Breast epithelium (tissue), 3 donors: Measurements from ENCODE around the gene SMARCAD1.

Source experiments
- POLR2AphosphoS5 ChIP-seq, 3 donors: sonication (generic); formaldehyde crosslinking; IDR thresholded peaks; one replicate each; pipeline ENCODE4 v1.6.1; 2017; ENCODE audit warnings: antibody characterized with exemption in 3 of 3
- TF ChIP-seq, protein P1 (sequence below), 3 donors: fragments of 450-650 bp; IDR thresholded peaks; one replicate each; pipeline ENCODE4 v1.5.1; 2016 to 2017; ENCODE audit warnings: antibody characterized with exemption in 3 of 3, mild to moderate bottlenecking in 3 of 3, moderate library complexity in 3 of 3

DNA sequence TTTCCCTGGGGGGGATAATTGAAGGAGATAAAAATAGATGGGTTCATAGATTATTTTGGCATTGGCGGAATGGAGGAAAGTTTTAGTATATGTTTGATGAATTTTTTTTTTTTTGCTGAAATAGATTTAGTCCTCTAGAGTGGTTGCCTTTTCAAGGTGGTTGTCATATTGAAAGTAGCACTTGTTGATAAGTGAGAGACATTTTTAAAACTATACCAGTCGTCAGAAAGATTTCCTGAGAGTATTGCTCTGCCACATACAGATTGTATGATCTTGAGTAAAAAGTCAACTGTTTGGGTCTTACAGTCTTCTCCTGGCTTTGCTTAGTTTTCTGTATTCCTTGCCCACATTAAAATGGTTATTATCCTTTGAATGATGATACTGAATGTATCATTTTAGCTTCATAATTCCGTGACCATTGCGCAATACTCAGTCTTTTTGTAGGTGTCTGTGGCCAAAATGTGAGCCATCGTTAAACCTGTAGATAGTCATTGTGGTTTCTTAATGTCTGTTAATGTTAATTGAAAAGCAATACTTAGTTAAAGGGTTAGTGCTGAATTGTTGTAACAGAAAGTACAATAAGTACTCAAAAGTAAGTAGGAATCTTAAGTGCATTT lies 7.1 kb downstream of the SMARCAD1 start:
- no peak for TF ChIP-seq POLR2AphosphoS5 (IDR thresholded peaks at IDR 0.05)
- TF ChIP-seq, protein P1, sequence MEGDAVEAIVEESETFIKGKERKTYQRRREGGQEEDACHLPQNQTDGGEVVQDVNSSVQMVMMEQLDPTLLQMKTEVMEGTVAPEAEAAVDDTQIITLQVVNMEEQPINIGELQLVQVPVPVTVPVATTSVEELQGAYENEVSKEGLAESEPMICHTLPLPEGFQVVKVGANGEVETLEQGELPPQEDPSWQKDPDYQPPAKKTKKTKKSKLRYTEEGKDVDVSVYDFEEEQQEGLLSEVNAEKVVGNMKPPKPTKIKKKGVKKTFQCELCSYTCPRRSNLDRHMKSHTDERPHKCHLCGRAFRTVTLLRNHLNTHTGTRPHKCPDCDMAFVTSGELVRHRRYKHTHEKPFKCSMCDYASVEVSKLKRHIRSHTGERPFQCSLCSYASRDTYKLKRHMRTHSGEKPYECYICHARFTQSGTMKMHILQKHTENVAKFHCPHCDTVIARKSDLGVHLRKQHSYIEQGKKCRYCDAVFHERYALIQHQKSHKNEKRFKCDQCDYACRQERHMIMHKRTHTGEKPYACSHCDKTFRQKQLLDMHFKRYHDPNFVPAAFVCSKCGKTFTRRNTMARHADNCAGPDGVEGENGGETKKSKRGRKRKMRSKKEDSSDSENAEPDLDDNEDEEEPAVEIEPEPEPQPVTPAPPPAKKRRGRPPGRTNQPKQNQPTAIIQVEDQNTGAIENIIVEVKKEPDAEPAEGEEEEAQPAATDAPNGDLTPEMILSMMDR (IDR thresholded peaks at IDR 0.05): no peak
